ENCODE results near the gene FAM3A.

DNA sequence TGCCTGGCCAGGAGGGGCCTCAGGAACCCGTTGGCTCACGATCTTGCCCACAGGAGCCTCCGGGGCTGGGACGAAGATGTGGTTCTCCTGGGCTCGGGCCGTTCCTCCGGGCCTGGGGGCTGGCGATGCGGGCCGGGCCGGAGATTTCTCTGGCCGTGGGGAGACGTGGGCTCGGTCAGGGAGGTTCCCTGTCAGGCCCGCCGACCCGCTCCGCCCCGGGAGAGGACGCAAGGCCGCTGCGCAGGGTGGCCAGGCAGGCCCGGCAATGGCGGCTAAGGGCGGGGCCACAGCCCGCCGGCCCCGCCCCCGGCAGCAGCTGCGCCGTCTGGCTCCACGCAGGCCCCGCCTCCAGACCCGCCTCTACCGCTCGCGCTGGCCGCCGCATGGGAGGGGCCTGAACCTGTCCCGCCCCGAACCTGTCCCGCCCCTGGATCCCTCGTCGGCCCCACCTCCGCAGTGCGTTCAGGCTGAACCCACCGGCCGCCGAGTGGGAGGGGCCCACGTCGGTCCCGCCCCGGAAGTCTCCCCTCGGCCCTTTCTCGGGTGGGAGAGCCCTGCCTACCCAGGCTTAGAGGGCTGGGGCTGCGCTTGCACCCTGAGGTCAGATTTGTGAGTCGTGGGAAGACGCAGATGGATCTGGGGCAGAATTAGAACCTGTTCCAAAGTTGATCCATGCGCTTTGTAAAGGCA lies at the start of gene FAM3A:
- TF ChIP-seq MYBL2 (CRISPR knock-in tag; IDR thresholded peaks at IDR 0.05) (no peak), GTF2I (CRISPR knock-in tag; conservative IDR thresholded peaks at IDR 0.05) (no peak), NR1H2 (CRISPR knock-in tag; IDR thresholded peaks at IDR 0.05) (no peak), ESRRA (CRISPR knock-in tag; IDR thresholded peaks at IDR 0.05; ENCODE audit: borderline replicate concordance) (no peak), ZNF121 (CRISPR knock-in tag; IDR thresholded peaks at IDR 0.05) (no peak), FOXK1 (CRISPR knock-in tag; IDR thresholded peaks at IDR 0.05) (no peak)
- TF ChIP-seq, protein P1, sequence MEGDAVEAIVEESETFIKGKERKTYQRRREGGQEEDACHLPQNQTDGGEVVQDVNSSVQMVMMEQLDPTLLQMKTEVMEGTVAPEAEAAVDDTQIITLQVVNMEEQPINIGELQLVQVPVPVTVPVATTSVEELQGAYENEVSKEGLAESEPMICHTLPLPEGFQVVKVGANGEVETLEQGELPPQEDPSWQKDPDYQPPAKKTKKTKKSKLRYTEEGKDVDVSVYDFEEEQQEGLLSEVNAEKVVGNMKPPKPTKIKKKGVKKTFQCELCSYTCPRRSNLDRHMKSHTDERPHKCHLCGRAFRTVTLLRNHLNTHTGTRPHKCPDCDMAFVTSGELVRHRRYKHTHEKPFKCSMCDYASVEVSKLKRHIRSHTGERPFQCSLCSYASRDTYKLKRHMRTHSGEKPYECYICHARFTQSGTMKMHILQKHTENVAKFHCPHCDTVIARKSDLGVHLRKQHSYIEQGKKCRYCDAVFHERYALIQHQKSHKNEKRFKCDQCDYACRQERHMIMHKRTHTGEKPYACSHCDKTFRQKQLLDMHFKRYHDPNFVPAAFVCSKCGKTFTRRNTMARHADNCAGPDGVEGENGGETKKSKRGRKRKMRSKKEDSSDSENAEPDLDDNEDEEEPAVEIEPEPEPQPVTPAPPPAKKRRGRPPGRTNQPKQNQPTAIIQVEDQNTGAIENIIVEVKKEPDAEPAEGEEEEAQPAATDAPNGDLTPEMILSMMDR (IDR thresholded peaks at IDR 0.05), result no peak
- TF ChIP-seq, protein P2, sequence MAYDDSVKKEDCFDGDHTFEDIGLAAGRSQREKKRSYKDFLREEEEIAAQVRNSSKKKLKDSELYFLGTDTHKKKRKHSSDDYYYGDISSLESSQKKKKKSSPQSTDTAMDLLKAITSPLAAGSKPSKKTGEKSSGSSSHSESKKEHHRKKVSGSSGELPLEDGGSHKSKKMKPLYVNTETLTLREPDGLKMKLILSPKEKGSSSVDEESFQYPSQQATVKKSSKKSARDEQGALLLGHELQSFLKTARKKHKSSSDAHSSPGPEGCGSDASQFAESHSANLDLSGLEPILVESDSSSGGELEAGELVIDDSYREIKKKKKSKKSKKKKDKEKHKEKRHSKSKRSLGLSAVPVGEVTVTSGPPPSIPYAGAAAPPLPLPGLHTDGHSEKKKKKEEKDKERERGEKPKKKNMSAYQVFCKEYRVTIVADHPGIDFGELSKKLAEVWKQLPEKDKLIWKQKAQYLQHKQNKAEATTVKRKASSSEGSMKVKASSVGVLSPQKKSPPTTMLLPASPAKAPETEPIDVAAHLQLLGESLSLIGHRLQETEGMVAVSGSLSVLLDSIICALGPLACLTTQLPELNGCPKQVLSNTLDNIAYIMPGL (CRISPR knock-in tag; IDR thresholded peaks at IDR 0.05), result no peak
- TF ChIP-seq, protein P3, sequence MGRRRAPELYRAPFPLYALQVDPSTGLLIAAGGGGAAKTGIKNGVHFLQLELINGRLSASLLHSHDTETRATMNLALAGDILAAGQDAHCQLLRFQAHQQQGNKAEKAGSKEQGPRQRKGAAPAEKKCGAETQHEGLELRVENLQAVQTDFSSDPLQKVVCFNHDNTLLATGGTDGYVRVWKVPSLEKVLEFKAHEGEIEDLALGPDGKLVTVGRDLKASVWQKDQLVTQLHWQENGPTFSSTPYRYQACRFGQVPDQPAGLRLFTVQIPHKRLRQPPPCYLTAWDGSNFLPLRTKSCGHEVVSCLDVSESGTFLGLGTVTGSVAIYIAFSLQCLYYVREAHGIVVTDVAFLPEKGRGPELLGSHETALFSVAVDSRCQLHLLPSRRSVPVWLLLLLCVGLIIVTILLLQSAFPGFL (CRISPR knock-in tag; IDR thresholded peaks at IDR 0.05; ENCODE audit: borderline replicate concordance), result no peak
- TF ChIP-seq, protein P4, sequence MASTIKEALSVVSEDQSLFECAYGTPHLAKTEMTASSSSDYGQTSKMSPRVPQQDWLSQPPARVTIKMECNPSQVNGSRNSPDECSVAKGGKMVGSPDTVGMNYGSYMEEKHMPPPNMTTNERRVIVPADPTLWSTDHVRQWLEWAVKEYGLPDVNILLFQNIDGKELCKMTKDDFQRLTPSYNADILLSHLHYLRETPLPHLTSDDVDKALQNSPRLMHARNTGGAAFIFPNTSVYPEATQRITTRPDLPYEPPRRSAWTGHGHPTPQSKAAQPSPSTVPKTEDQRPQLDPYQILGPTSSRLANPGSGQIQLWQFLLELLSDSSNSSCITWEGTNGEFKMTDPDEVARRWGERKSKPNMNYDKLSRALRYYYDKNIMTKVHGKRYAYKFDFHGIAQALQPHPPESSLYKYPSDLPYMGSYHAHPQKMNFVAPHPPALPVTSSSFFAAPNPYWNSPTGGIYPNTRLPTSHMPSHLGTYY (CRISPR knock-in tag; IDR thresholded peaks at IDR 0.05), result no peak
- TF ChIP-seq, protein P5, sequence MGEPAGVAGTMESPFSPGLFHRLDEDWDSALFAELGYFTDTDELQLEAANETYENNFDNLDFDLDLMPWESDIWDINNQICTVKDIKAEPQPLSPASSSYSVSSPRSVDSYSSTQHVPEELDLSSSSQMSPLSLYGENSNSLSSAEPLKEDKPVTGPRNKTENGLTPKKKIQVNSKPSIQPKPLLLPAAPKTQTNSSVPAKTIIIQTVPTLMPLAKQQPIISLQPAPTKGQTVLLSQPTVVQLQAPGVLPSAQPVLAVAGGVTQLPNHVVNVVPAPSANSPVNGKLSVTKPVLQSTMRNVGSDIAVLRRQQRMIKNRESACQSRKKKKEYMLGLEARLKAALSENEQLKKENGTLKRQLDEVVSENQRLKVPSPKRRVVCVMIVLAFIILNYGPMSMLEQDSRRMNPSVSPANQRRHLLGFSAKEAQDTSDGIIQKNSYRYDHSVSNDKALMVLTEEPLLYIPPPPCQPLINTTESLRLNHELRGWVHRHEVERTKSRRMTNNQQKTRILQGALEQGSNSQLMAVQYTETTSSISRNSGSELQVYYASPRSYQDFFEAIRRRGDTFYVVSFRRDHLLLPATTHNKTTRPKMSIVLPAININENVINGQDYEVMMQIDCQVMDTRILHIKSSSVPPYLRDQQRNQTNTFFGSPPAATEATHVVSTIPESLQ (CRISPR knock-in tag; IDR thresholded peaks at IDR 0.05), result no peak
- TF ChIP-seq, protein P6, sequence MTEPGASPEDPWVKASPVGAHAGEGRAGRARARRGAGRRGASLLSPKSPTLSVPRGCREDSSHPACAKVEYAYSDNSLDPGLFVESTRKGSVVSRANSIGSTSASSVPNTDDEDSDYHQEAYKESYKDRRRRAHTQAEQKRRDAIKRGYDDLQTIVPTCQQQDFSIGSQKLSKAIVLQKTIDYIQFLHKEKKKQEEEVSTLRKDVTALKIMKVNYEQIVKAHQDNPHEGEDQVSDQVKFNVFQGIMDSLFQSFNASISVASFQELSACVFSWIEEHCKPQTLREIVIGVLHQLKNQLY (CRISPR knock-in tag; IDR thresholded peaks at IDR 0.05), result no peak
